ENCODE data around the gene EIF4G3. TPM values are rescaled to one million over a fixed set of nuclear protein-coding genes. Genes with fewer than 3 reads are reported as not detected.

EIF4G3 gene
- total RNA-seq, 1 experiment from 2014 or later = 72.0 TPM

- no peaks in the 10 kb centered on the region for H3K9me3 Mint-ChIP-seq
- no peaks in the 10 kb centered on the region for H3K27me3 Mint-ChIP-seq (ENCODE audit: low read depth)
- Histone ChIP-seq H2BK120ac (ENCODE audit: low read depth, low read length, poor library complexity, severe bottlenecking) (no peak overlapping the region), H3K14ac (ENCODE audit: insufficient read depth, low read length) (no peak overlapping the region), H3K23ac (ENCODE audit: insufficient read length, low read depth, low read length) (no peak overlapping the region), H2BK5ac (ENCODE audit: insufficient read length, low read length) (no peak overlapping the region), H3K9me3 (ENCODE audit: control insufficient read depth, low read depth, low read length) (no peaks in the 10 kb centered on the region), H2BK15ac (ENCODE audit: low read depth, low read length) (no peak overlapping the region), H3K27ac (ENCODE audit: insufficient read length, low read depth, low read length) (no peak overlapping the region), H3K27me3 (ENCODE audit: insufficient read depth, low read length) (no peaks in the 10 kb centered on the region), H3K79me2 (ENCODE audit: insufficient read depth, low read length) (peaks cover 7% of the 10 kb centered on the region; the same call in 1 of the 2 replicates), H3K23me2 (ENCODE audit: insufficient read length, low read depth, low read length, poor library complexity, severe bottlenecking) (no peaks in the 10 kb centered on the region), H3K79me1 (ENCODE audit: insufficient read depth, low read depth, low read length, poor library complexity, severe bottlenecking) (no peaks in the 10 kb centered on the region), H3T11ph (ENCODE audit: low read length) (no peak overlapping the region), H2BK12ac (ENCODE audit: insufficient read length, low read depth, low read length) (no peak overlapping the region), H4K20me1 (ENCODE audit: control insufficient read depth, insufficient read depth, insufficient read length) (no peaks in the 10 kb centered on the region), H4K91ac (ENCODE audit: insufficient read length, low read depth, low read length) (no peak overlapping the region), H4K5ac (ENCODE audit: insufficient read length, low read depth, low read length) (no peak overlapping the region), H2AFZ (ENCODE audit: low read length) (no peak overlapping the region), H2AK5ac (ENCODE audit: insufficient read length, low read length) (no peak overlapping the region), H3K4me1 (ENCODE audit: insufficient read depth, low read length) (no peaks in the 10 kb centered on the region), H4K8ac (replicated peaks; ENCODE audit: insufficient read length, low read depth, low read length) (no peak overlapping the region), H3K18ac (ENCODE audit: insufficient read length, low read depth, low read length) (no peak overlapping the region), H3K4me2 (ENCODE audit: insufficient read depth, insufficient read length, low read length) (no peak overlapping the region), H3K56ac (ENCODE audit: insufficient read length, low read depth, low read length) (no peak overlapping the region), H3K4ac (ENCODE audit: low read depth, low read length) (no peak overlapping the region), H2BK20ac (ENCODE audit: low read depth, low read length, poor library complexity, severe bottlenecking) (no peak overlapping the region), H3K9ac (ENCODE audit: extremely low read depth, insufficient read length, low read length) (no peak overlapping the region)
- no peak for TF ChIP-seq CTCF (conservative IDR thresholded peaks at IDR 0.05)
- peak overlapping the region in 1 of 3 experiments; percentile 67; a peak in 2 of 7 replicates for H3K27ac Mint-ChIP-seq
- no CpG with 5 or more reads among the region's 1 CpG for WGBS (ENCODE audit: extremely low coverage, insufficient read length, low lambda C conversion rate)
- no peak for DNase-seq
- peaks cover 17 to 22% of the 10 kb centered on the region in 2 experiments for H3K4me1 Mint-ChIP-seq
- H3K4me3 Mint-ChIP-seq = no peak overlapping the region
- H3K36me3 Mint-ChIP-seq (ENCODE audit: insufficient read depth in 1 of 3, low read depth in 3 of 3) = peaks cover 10 to 13% (median 11%) of the 10 kb centered on the region in 3 experiments; a peak in 6 of 7 replicates
Measured at GRCh38 chr1:21124846-21125245, 51.9 kb downstream of the EIF4G3 start.
